ENCODE results near the gene TMEM63A. TPM values are rescaled to one million over a fixed set of nuclear protein-coding genes. Genes with fewer than 3 reads are reported as not detected.
"Not testable (repeated sequence)": the region's sequence is repeated elsewhere in the genome, so short reads cannot be mapped to it uniquely, and the experiment has no call there.

TMEM63A gene
- polyA plus RNA-seq, 1 of the 3 experiments (the other 2 are of a cell fraction), result 13.5 TPM

GRCh38 chr1:225888898-225889601 lies 6.9 kb upstream of the TMEM63A start, which contains the start of gene LEFTY1 (continued):
- no peak for TF ChIP-seq MAX (IDR thresholded peaks at IDR 0.05; ENCODE audit: low read depth)
- no peak for TF ChIP-seq SMC3 (IDR thresholded peaks at IDR 0.05; ENCODE audit: low read depth, low read length)
- TF ChIP-seq GABPA (IDR thresholded peaks at IDR 0.05; ENCODE audit: low read depth), result no peak
- no peak for TF ChIP-seq RXRA (IDR thresholded peaks at IDR 0.05; ENCODE audit: borderline replicate concordance, low read depth)

- no peaks in the 10 kb centered on the region for H3K9me3 ChIP-seq
- 86% methylated on average over 8 of the region's 18 CpGs for WGBS (ENCODE audit: low lambda C conversion rate)
- no peaks in the 10 kb centered on the region; a peak in 1 of 4 replicates for H3K4me1 ChIP-seq (ENCODE audit: control insufficient read depth in 1 of 2, insufficient read depth in 2 of 2, low read depth in 1 of 2, low read length in 1 of 2)
- no peaks in the 10 kb centered on the region for H3K79me2 ChIP-seq (ENCODE audit: insufficient read depth)
- no peaks in the 10 kb centered on the region for H3K9me2 ChIP-seq
- H2AFZ ChIP-seq (ENCODE audit: low read depth), result no peak overlapping the region
- H3K4me3 ChIP-seq (ENCODE audit: low read depth in 2 of 2, low read length in 1 of 2), result no peak overlapping the region
- no peaks in the 10 kb centered on the region for H3K36me3 ChIP-seq (replicated peaks in 1 of 2; ENCODE audit: control insufficient read depth in 1 of 2, insufficient read depth in 2 of 2, low read length in 1 of 2)
- ChIA-PET CTCF (interaction anchor here (2.0 to 2.1 kb wide), 2 partner anchors 11 to 414 kb away, joined by 7 read pairs; no protein-coding TSS in a partner anchor), POLR2A (no interaction called here)
- H3K4me2 ChIP-seq, result no peak overlapping the region
- H3K27ac ChIP-seq (ENCODE audit: low read depth in 2 of 2, low read length in 1 of 2), result no peak overlapping the region
- H3K9ac ChIP-seq, result no peak overlapping the region
- no peaks in the 10 kb centered on the region for H4K20me1 ChIP-seq (ENCODE audit: insufficient read depth)
- TF ChIP-seq FOXJ3 (CRISPR knock-in tag; IDR thresholded peaks at IDR 0.05), result no peak
- no peak for TF ChIP-seq EP300 (IDR thresholded peaks at IDR 0.05; ENCODE audit: borderline replicate concordance in 1 of 2, low read depth in 1 of 2, low read length in 1 of 2)
- no peak for TF ChIP-seq USF2 (IDR thresholded peaks at IDR 0.05; ENCODE audit: borderline replicate concordance, low read depth, low read length)
- TF ChIP-seq MXI1 (IDR thresholded peaks at IDR 0.05; ENCODE audit: low read depth, low read length), result no peak
- TF ChIP-seq TCF12 (IDR thresholded peaks at IDR 0.05), result no peak
- TF ChIP-seq TEAD4 (IDR thresholded peaks at IDR 0.05; ENCODE audit: borderline replicate concordance, insufficient read depth), result no peak
- TF ChIP-seq TAF1 (IDR thresholded peaks at IDR 0.05; ENCODE audit: borderline replicate concordance, low read depth, low read length), result no peak
- no peak for TF ChIP-seq CHD2 (IDR thresholded peaks at IDR 0.05; ENCODE audit: low read length, partially characterized antibody)
- no peak for TF ChIP-seq JUND (IDR thresholded peaks at IDR 0.05)
- TF ChIP-seq GABPA (IDR thresholded peaks at IDR 0.05; ENCODE audit: low read depth), result no peak
- TF ChIP-seq MEF2A (IDR thresholded peaks at IDR 0.05; ENCODE audit: borderline replicate concordance, low read depth), result no peak
- no peak for TF ChIP-seq REST (IDR thresholded peaks at IDR 0.05; ENCODE audit: low read depth, low read length)
- no peak for TF ChIP-seq CTCF (IDR thresholded peaks at IDR 0.05)
- TF ChIP-seq NRF1 (IDR thresholded peaks at IDR 0.05; ENCODE audit: low read depth, low read length), result no peak
- no peak for DNase-seq
- H3F3A ChIP-seq (replicated peaks; ENCODE audit: insufficient read depth), result no peaks in the 10 kb centered on the region
- no peaks in the 10 kb centered on the region for H3K27me3 ChIP-seq (ENCODE audit: insufficient read depth)
These were observed 6.2 kb upstream of the TMEM63A start for GRCh38 chr1:225888289-225888897.

- DNase-seq; H3F3A ChIP-seq (replicated peaks; ENCODE audit: insufficient read depth); H3K27me3 ChIP-seq (ENCODE audit: insufficient read depth); H4K20me1 ChIP-seq (ENCODE audit: insufficient read depth); H3K9ac ChIP-seq; H3K4me1 ChIP-seq (ENCODE audit: control insufficient read depth in 1 of 2, insufficient read depth in 2 of 2, low read depth in 1 of 2, low read length in 1 of 2); H3K4me2 ChIP-seq; H3K79me2 ChIP-seq (ENCODE audit: insufficient read depth); H3K36me3 ChIP-seq (replicated peaks in 1 of 2; ENCODE audit: control insufficient read depth in 1 of 2, insufficient read depth in 2 of 2, low read length in 1 of 2); H3K27ac ChIP-seq (ENCODE audit: low read depth in 2 of 2, low read length in 1 of 2); H3K4me3 ChIP-seq (ENCODE audit: low read depth in 2 of 2, low read length in 1 of 2); H3K9me3 ChIP-seq; H3K9me2 ChIP-seq; POLR2A ChIA-PET; H2AFZ ChIP-seq (ENCODE audit: low read depth): not testable (repeated sequence)
- CTCF ChIA-PET, result interaction anchor here (2.1 kb wide), 1 partner anchor 10 kb away, joined by 7 read pairs; no protein-coding TSS in a partner anchor
- 93% methylated on average over 16 of the region's 56 CpGs for WGBS (ENCODE audit: low lambda C conversion rate)
These were observed 5.5 kb upstream of the TMEM63A start for GRCh38 chr1:225887554-225888288.

Data from SK-N-SH (cell line).